CD4-positive, alpha-beta T cell (primary cell): ENCODE results near the gene LIPI. TPM values are rescaled to one million over a fixed set of nuclear protein-coding genes. Genes with fewer than 3 reads are reported as not detected.

Source experiments
- ATAC-seq: fragments of 200-7000 bp; cut with Tn5 transposase; one replicate; pipeline ENCODE4 v1.10.0; 2022; ENCODE audit warnings: mild to moderate bottlenecking; ENCODE audit not compliant: poor library complexity
- CTCF ChIA-PET: fragments of 350-600 bp; sonication (Branson Sonifier 250); formaldehyde crosslinking; loops from one replicate; lab custom pipeline; 2021; ENCODE audit warnings: antibody characterized with exemption, inconsistent platforms; lab: Charles Lee
- POLR2A ChIA-PET: fragments of 350-600 bp; sonication (Branson Sonifier 250); formaldehyde crosslinking; loops from one replicate; lab custom pipeline; 2021; ENCODE audit warnings: antibody characterized with exemption, inconsistent platforms; lab: Charles Lee
- DNase-seq, 14 experiments: peaks; one replicate each; pipeline ENCODE4 v3.0.0-alpha.2; 2013 to 2020; ENCODE audit warnings: mixed read lengths in 2 of 14
- H3K27ac ChIP-seq, 2 donors: one replicate each; pipeline versions ENCODE4 v1.5.1 to v1.7.0; 2013; ENCODE audit warnings: low read length in 2 of 2, low read depth in 1 of 2, mild to moderate bottlenecking in 1 of 2
- H3K27me3 ChIP-seq, 2 experiments: 1 replicate in 1 of 2; 2 replicates in 1 of 2; pipeline versions ENCODE4 v1.6.1 to v1.7.0; 2013; ENCODE audit warnings: low read length in 2 of 2, control low read depth in 1 of 2, mild to moderate bottlenecking in 1 of 2, moderate library complexity in 1 of 2; ENCODE audit not compliant: insufficient read depth in 2 of 2, control insufficient read depth in 1 of 2
- H3K36me3 ChIP-seq: one replicate; pipeline ENCODE4 v1.6.1; 2013; ENCODE audit warnings: low read length, control low read depth; ENCODE audit not compliant: insufficient read depth
- H3K4me1 ChIP-seq: one replicate; pipeline ENCODE4 v1.6.1; 2013; ENCODE audit warnings: low read length, control low read depth; ENCODE audit not compliant: insufficient read depth
- H3K4me3 ChIP-seq: one replicate; pipeline ENCODE4 v1.5.1; 2013; ENCODE audit warnings: mild to moderate bottlenecking, low read length, moderate library complexity
- H3K9me3 ChIP-seq, 2 experiments: 1 replicate in 1 of 2; 2 replicates in 1 of 2; pipeline versions ENCODE4 v1.6.1 to v1.7.0; 2013; ENCODE audit warnings: low read length in 2 of 2, mild to moderate bottlenecking in 2 of 2, control low read depth in 1 of 2, moderate library complexity in 1 of 2; ENCODE audit not compliant: control insufficient read depth in 1 of 2, insufficient read depth in 1 of 2
- H3K27ac Mint-ChIP-seq: one replicate; pipeline ENCODE4 v1.8.0; 2020; ENCODE audit warnings: mixed read lengths
- H3K27me3 Mint-ChIP-seq: one replicate; pipeline ENCODE4 v1.8.0; 2021; ENCODE audit warnings: mixed read lengths
- H3K36me3 Mint-ChIP-seq: one replicate; pipeline ENCODE4 v1.8.0; 2021; ENCODE audit warnings: low read depth, mixed read lengths
- H3K4me1 Mint-ChIP-seq: one replicate; pipeline ENCODE4 v1.8.0; 2021; ENCODE audit warnings: low read depth, mixed read lengths
- H3K4me3 Mint-ChIP-seq: one replicate; pipeline ENCODE4 v1.8.0; 2020; ENCODE audit warnings: mild to moderate bottlenecking, mixed read lengths
- H3K9me3 Mint-ChIP-seq: one replicate; pipeline ENCODE4 v1.8.0; 2020; ENCODE audit warnings: mixed read lengths
- CTCF ChIP-seq: fragments of 200-600 bp; IDR thresholded peaks from one replicate; pipeline ENCODE4 v1.8.0; 2022; ENCODE audit warnings: antibody characterized with exemption, mild to moderate bottlenecking
- intact Hi-C, 2 experiments: fragments of 100-400 bp; cut with DNase I in 1 of 2; cut with micrococcal nuclease in 1 of 2; formaldehyde crosslinking; loops; one replicate each; pipeline versions ENCODE4 v1.15.1 to v1.9.0; 2023 to 2025; cut with DNase I, micrococcal nuclease
- total RNA-seq, 174 experiments: library from RNA in 2 of 174; stranded (reverse) in 2 of 174; gene quantifications; one replicate each; pipeline ENCODE4 v1.2.3 and lab custom pipeline; 2021 to 2026

LIPI gene
- total RNA-seq, 2 experiments from 2014 or later, result not detected

GRCh38 chr21:14229399-14229798, 18.6 kb upstream of the LIPI start:
- no peak overlapping the region for H3K4me3 ChIP-seq
- no peaks in the 10 kb centered on the region for H3K4me1 Mint-ChIP-seq
- no peaks in the 10 kb centered on the region for H3K27me3 ChIP-seq
- H3K36me3 ChIP-seq, result no peaks in the 10 kb centered on the region
- ChIA-PET POLR2A (no interaction called here), CTCF (no interaction called here)
- no peak overlapping the region for H3K27ac ChIP-seq
- H3K4me1 ChIP-seq, result no peaks in the 10 kb centered on the region
- no peak overlapping the region for H3K27ac Mint-ChIP-seq
- no peak for ATAC-seq
- TF ChIP-seq CTCF, result no peak
- peaks cover 7% of the 10 kb centered on the region for H3K9me3 Mint-ChIP-seq
- H3K27me3 Mint-ChIP-seq, result peaks cover 4% of the 10 kb centered on the region
- no peak overlapping the region for H3K4me3 Mint-ChIP-seq
- H3K36me3 Mint-ChIP-seq, result peaks cover 34% of the 10 kb centered on the region
- peaks cover 9 to 12% of the 10 kb centered on the region in 2 experiments for H3K9me3 ChIP-seq
- intact Hi-C loops, result no loop called here
- no peak for DNase-seq

- H3K4me3 ChIP-seq, result no peak overlapping the region
- H3K27me3 ChIP-seq, result no peaks in the 10 kb centered on the region
- H3K4me1 ChIP-seq, result no peaks in the 10 kb centered on the region
- no peaks in the 10 kb centered on the region for H3K36me3 ChIP-seq
- H3K27ac ChIP-seq, result no peak overlapping the region
- H3K4me1 Mint-ChIP-seq, result no peaks in the 10 kb centered on the region
- no peak overlapping the region for H3K27ac Mint-ChIP-seq
- peaks cover 62% of the 10 kb centered on the region for H3K36me3 Mint-ChIP-seq
- DNase-seq, result no peak
- H3K9me3 Mint-ChIP-seq, result no peaks in the 10 kb centered on the region
- no peaks in the 10 kb centered on the region for H3K27me3 Mint-ChIP-seq
- POLR2A ChIA-PET, result no interaction called here
- intact Hi-C loops, result no loop called here
- H3K4me3 Mint-ChIP-seq, result no peak overlapping the region
- ATAC-seq, result no peak
- no peaks in the 10 kb centered on the region for H3K9me3 ChIP-seq
- CTCF ChIA-PET, result no interaction called here
- TF ChIP-seq CTCF, result no peak
Measured at GRCh38 chr21:14223365-14223764, 12.6 kb upstream of the LIPI start.

GRCh38 chr21:14215971-14216641, 5.4 kb upstream of the LIPI start, which contains the start of gene RBM11:
Gene RBM11, plus strand, starts transcription at chr21:14216157. Its CDS starts 30 bp downstream, at chr21:14216187.
- ChIA-PET POLR2A (interaction anchor here (0.5 to 1.8 kb wide), 6 partner anchors 21 to 1217 kb away, joined by 3 to 5 read pairs (median 3); partner anchors contain the start of genes HSPA13 and NRIP1), CTCF (interaction anchor here (1.8 kb wide), 1 partner anchor 10 kb away, joined by 3 read pairs; no protein-coding TSS in a partner anchor)
- Mint-ChIP-seq H3K27me3 (no peaks in the 10 kb centered on the region), H3K4me3 (peak within 1 kb of the TSS; percentile 92), H3K9me3 (no peaks in the 10 kb centered on the region), H3K27ac (peak within 1 kb of the TSS; percentile 66), H3K36me3 (peaks cover 7% of the 10 kb centered on the region), H3K4me1 (peaks cover 8% of the 10 kb centered on the region)
- Histone ChIP-seq H3K9me3 (peaks cover 0 to 5% of the 10 kb centered on the region in 2 experiments), H3K4me3 (peak within 1 kb of the TSS; percentile 81), H3K27ac (peak within 1 kb of the TSS in 1 of 2 donors; percentile 50), H3K27me3 (no peaks in the 10 kb centered on the region), H3K4me1 (peaks cover 10% of the 10 kb centered on the region), H3K36me3 (no peaks in the 10 kb centered on the region)
- no peak for TF ChIP-seq CTCF
- peak; percentile 97 for ATAC-seq
- intact Hi-C loops, result loop anchor here in 1 of 2 experiments (5.0 to 10.0 kb wide), 4 partner anchors 166 to 1509 kb away; partner anchors contain the start of genes HSPA13 and USP25
- peak; percentile 56 to 90 (median 74) for DNase-seq
